Endothelial cell of umbilical vein (primary cell): ENCODE measurements around the gene CORO6.

Source experiments
- EZH2 ChIP-seq: IDR thresholded peaks from 2 replicates; pipeline ENCODE4 v1.6.1; 2012; ENCODE audit warnings: borderline replicate concordance, low read depth, mild to moderate bottlenecking, moderate library complexity, low read length, inconsistent platforms; ENCODE audit not compliant: severe bottlenecking
- GATA2 ChIP-seq: IDR thresholded peaks from 2 replicates; pipeline ENCODE4 v1.7.0; 2011; ENCODE audit warnings: low read depth, mild to moderate bottlenecking, moderate library complexity, mixed read lengths, low read length; ENCODE audit not compliant: insufficient read length, insufficient read depth
- JUN ChIP-seq: IDR thresholded peaks from 2 replicates; pipeline ENCODE4 v1.6.1; 2011; ENCODE audit warnings: borderline replicate concordance, low read depth; ENCODE audit not compliant: insufficient read length, insufficient read depth
- MAX ChIP-seq: IDR thresholded peaks from 2 replicates; pipeline ENCODE4 v1.6.1; 2011; ENCODE audit not compliant: insufficient read depth, insufficient read length
- MYC ChIP-seq: IDR thresholded peaks from one replicate; pipeline ENCODE4 v1.6.1; 2011; ENCODE audit warnings: mild to moderate bottlenecking, low read depth, low read length
- POLR2A ChIP-seq: IDR thresholded peaks from 2 replicates; pipeline ENCODE4 v1.6.1; 2012; ENCODE audit warnings: low read depth, mild to moderate bottlenecking, control low read depth, low read length
- POLR2AphosphoS5 ChIP-seq: IDR thresholded peaks from 2 replicates; pipeline ENCODE4 v1.6.1; 2012; ENCODE audit warnings: low read depth, mild to moderate bottlenecking, control low read depth, low read length, moderate library complexity; ENCODE audit not compliant: insufficient read depth
- TF ChIP-seq, protein P1 (sequence below), 2 donors: IDR thresholded peaks; 1 replicate in 1 of 2; 2 replicates in 1 of 2; pipeline ENCODE4 v1.5.1; 2011; ENCODE audit warnings: low read length in 2 of 2, mild to moderate bottlenecking in 2 of 2, moderate library complexity in 2 of 2, control low read depth in 1 of 2, inconsistent platforms in 1 of 2, low read depth in 1 of 2; ENCODE audit not compliant: insufficient read depth in 1 of 2; ENCODE audit errors: extremely low read depth in 1 of 2

DNA sequence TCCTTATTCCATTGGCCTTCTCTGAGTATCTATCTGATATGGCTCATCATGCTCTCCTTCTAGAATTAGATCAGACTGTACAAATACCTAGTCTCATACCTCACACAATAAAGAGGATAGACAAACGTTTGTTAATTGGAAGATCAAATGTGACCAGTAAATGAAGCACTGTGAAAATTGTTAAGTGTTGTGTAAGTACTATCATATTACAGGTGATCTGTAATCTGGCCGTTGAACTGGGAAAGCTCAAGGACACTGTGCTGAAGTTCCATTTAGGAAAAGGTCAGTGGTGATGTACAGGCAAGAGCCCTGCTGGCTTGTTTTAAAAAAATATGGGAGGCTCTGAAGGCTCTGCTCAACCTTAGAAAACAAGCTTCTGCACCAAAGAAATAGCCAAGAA is 38.5 kb upstream of the CORO6 start:
- TF ChIP-seq POLR2A: no peak
- TF ChIP-seq, protein P1, sequence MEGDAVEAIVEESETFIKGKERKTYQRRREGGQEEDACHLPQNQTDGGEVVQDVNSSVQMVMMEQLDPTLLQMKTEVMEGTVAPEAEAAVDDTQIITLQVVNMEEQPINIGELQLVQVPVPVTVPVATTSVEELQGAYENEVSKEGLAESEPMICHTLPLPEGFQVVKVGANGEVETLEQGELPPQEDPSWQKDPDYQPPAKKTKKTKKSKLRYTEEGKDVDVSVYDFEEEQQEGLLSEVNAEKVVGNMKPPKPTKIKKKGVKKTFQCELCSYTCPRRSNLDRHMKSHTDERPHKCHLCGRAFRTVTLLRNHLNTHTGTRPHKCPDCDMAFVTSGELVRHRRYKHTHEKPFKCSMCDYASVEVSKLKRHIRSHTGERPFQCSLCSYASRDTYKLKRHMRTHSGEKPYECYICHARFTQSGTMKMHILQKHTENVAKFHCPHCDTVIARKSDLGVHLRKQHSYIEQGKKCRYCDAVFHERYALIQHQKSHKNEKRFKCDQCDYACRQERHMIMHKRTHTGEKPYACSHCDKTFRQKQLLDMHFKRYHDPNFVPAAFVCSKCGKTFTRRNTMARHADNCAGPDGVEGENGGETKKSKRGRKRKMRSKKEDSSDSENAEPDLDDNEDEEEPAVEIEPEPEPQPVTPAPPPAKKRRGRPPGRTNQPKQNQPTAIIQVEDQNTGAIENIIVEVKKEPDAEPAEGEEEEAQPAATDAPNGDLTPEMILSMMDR (IDR thresholded peaks at IDR 0.05; ENCODE audit: extremely low read depth in 1 of 2, insufficient read depth in 1 of 2, low read depth in 1 of 2, low read length in 2 of 2): no peak
- TF ChIP-seq POLR2AphosphoS5: no peak
- TF ChIP-seq EZH2: no peak
- TF ChIP-seq MYC: no peak
- TF ChIP-seq MAX: no peak
- no peak for TF ChIP-seq JUN
- no peak for TF ChIP-seq GATA2
